Spinal cord (tissue), 10 donors: ENCODE data around the gene REL. TPM values are rescaled to one million over a fixed set of nuclear protein-coding genes. Genes with fewer than 3 reads are reported as not detected.
A peak's percentile ranks its signal among the peaks of the same experiment; 100 is the strongest.
"Not testable (repeated sequence)": the region's sequence is repeated elsewhere in the genome, so short reads cannot be mapped to it uniquely, and the experiment has no call there.

Source experiments
- DNase-seq, 6 donors: peaks; one replicate each; pipeline versions ENCODE4 v3.0.0 to v3.0.0-alpha.2; 2013 to 2015; ENCODE audit warnings: low spot score in 6 of 6, low read depth in 4 of 6
- H3K27ac ChIP-seq: one replicate; pipeline ENCODE4 v1.5.1; 2013; ENCODE audit warnings: low read depth, low read length, control low read depth
- H3K27me3 ChIP-seq: one replicate; pipeline ENCODE4 v1.6.1; 2013; ENCODE audit warnings: low read length; ENCODE audit not compliant: control insufficient read depth, insufficient read depth
- H3K36me3 ChIP-seq: one replicate; pipeline ENCODE4 v1.6.1; 2013; ENCODE audit warnings: low read length; ENCODE audit not compliant: control insufficient read depth, insufficient read depth
- H3K4me1 ChIP-seq: one replicate; pipeline ENCODE4 v1.6.1; 2013; ENCODE audit warnings: low read length; ENCODE audit not compliant: control insufficient read depth, insufficient read depth
- H3K4me3 ChIP-seq: one replicate; pipeline ENCODE4 v1.5.1; 2013; ENCODE audit warnings: low read depth, low read length, control low read depth
- H3K9me3 ChIP-seq: one replicate; pipeline ENCODE4 v1.6.1; 2013; ENCODE audit warnings: low read length; ENCODE audit not compliant: control insufficient read depth, insufficient read depth
- WGBS: methylation state at CpG from one replicate; pipeline ENCODE4 v1.1.5; 2013; ENCODE audit warnings: missing lambda C conversion rate; ENCODE audit not compliant: insufficient coverage; 5-methylcytosine and 5-hydroxymethylcytosine counted together
- polyA plus RNA-seq, 2 donors: library from polyadenylated mRNA; unstranded; fragments of 120-200 nt; gene quantifications; one replicate each; pipeline ENCODE4 v1.2.1, GENCODE V29; 2013; ENCODE audit not compliant: insufficient read length in 2 of 2
- total RNA-seq, 2 donors: library from RNA; depleted of rRNA in 1 of 2; stranded (reverse); fragments of 120-200 nt in 1 of 2; fragments of >200 nt in 1 of 2; gene quantifications; one replicate each; pipeline versions ENCODE4 v1.2.3 to v1.2.4, GENCODE V29; 2013 to 2014
- donor health status: healthy.

REL gene
- total and polyA plus RNA-seq, 4 donors = 2.8 to 10.8 (median 5.9) TPM

DNA sequence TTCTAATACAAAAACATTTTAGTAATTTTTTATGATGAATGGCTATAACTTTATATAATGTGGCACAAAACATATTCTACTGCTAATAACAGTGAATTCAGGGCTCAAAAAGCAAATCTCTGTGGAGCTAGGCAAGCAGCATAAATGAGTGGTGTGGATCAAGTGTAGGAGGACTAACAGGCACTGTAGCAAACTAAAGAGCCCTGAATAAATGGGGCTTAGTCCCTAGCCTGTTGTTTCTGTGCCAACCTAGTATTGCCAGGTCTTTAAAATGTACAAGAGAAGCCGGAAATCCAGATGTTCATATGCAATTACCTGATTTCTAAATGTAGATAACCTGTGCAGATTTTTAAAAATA is 18.5 kb downstream of the REL start:
- Histone ChIP-seq H3K27me3 (no peaks in the 10 kb centered on the region), H3K9me3 (no peaks in the 10 kb centered on the region), H3K27ac (no peak overlapping the region), H3K4me1 (no peaks in the 10 kb centered on the region), H3K36me3 (peaks cover 18% of the 10 kb centered on the region), H3K4me3 (no peak overlapping the region)
- DNase-seq = no peak
- WGBS = no CpG with 5 or more reads among the region's 1 CpG

DNA sequence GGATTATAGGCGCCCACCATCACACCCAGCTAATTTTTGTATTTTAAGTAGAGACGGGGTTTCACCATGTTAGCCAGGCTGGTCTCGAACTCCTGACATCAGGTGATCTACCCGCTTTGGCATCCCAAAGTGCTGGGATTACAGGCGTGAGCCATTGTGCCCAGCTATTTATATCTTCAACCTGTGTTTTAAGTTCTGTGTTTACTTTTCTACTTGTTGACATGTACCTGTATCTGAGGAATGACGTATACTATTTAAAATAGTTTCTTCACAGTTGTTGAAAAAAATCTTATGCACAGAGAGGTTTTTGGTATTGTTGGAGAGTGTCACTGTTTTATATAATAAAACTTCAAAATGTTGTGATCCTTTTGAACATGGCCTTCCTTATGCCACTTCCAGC is 19.9 kb downstream of the REL start:
- H3K27ac ChIP-seq, DNase-seq, H3K9me3 ChIP-seq, H3K27me3 ChIP-seq, H3K4me3 ChIP-seq, H3K4me1 ChIP-seq: not testable (repeated sequence)
- 94% methylated on average over 3 of the region's 6 CpGs for WGBS
- peaks cover 14% of the 10 kb centered on the region for H3K36me3 ChIP-seq

DNA sequence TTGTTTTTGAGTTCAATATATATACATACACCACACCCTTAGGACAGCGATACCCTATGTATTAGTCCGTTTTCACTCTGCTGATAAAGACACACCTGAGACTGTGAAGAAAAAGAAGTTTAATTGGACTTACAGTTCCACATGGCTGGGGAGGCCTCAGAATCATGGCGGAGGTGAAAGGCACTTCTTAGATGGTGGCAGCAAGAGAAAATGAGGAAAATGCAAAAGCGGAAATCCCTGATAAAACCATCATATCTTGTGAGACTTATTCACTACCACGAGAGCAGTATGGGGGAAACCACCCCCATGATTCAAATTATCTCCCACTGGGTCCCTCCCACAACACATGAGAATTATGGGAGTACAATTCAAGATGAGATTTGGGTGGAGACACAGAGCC is 24.5 kb downstream of the REL start:
- not testable (repeated sequence) for H3K4me1 ChIP-seq, H3K4me3 ChIP-seq, H3K27ac ChIP-seq, H3K9me3 ChIP-seq, DNase-seq, H3K36me3 ChIP-seq, H3K27me3 ChIP-seq
- WGBS = 100% methylated on average over 1 of the region's 5 CpGs

DNA sequence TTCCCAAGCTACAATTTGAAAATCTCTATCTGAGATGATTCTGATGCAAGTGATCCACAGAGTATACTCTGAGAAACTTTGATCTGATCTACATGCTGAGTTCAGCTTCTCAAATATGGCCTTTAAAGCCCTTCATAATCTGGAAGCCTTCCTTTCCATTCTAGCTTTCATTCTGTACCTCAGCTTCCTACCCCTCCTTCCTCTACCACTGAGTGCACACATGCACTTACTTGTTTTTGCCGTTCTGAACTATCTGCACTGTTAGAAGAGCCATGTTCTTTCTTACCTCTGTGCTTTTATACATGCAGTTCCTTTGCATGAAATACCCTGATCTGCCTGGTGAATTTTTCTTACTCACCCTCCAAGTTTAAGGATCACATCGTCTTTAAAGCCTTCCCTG is 25.0 kb downstream of the REL start:
- Histone ChIP-seq H3K36me3 (peaks cover 9% of the 10 kb centered on the region), H3K9me3 (no peaks in the 10 kb centered on the region), H3K27ac (no peak overlapping the region), H3K4me3 (no peak overlapping the region), H3K27me3 (no peaks in the 10 kb centered on the region), H3K4me1 (no peaks in the 10 kb centered on the region)
- no peak for DNase-seq
- 50% methylated on average over 1 of the region's 2 CpGs for whole genome bisulfite sequencing

DNA sequence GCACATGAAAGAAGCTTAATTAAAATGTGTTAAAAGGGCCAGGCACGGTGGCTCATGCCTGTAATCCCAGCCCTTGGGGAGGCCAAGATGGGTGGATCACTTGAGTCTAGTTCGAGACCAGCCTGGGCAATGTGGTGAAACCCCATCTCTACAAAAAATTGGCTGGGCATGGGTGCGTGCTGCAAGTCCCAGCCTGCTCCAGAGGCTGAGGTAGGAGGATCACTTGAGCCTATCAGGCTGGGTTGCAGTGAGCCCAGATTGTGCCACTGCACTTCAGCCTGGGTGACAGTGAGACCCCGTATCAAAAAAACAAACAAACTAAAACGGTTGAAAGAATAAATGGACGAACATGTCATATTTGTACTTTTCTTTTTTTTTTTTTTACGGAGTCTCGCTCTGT is 26.0 kb downstream of the REL start:
- H3K9me3 ChIP-seq = no peaks in the 10 kb centered on the region
- H3K4me3 ChIP-seq = no peak overlapping the region
- no peaks in the 10 kb centered on the region for H3K27me3 ChIP-seq
- 96% methylated on average over 4 of the region's 8 CpGs for WGBS
- no peaks in the 10 kb centered on the region for H3K4me1 ChIP-seq
- no peak overlapping the region for H3K27ac ChIP-seq
- H3K36me3 ChIP-seq = peaks cover 9% of the 10 kb centered on the region
- DNase-seq = no peak

DNA sequence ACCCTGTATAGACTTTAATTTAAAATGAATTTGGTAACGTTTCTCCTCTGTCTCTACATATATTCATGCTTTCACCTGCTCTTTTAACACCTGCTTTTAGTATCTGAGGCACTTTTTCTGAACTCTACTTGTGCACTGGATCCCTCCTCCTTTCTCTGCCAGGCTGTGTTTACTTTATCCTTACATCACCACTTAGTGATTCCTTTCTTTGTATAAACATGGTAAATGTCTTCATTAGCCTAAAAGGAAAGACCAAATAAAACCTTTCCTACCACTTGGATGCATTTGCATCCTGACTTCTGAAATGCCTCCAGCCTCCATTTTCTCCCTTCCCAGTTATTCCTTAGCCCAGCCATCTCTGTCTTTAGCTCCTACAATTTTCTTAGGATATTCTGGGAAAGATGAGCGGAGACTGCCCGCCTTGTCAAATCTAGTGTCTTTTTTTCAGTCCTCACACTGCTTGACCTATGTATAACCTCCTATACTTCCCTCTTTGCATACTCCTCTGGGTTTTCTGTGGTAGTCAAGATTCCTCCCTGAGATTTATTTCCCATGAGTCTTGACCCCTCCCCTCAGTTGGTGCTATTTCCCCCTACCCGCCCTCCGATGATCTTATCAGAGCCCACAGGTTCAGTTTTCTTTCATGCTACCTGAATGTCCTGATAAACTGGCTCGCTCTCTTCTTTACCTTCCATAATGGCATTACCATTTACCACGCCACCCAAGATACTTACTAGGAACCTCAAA is 44.8 kb downstream of the REL start:
- Histone ChIP-seq H3K27me3 (no peaks in the 10 kb centered on the region), H3K4me1 (no peaks in the 10 kb centered on the region), H3K27ac (no peak overlapping the region), H3K36me3 (peaks cover 3% of the 10 kb centered on the region), H3K9me3 (no peaks in the 10 kb centered on the region), H3K4me3 (no peak overlapping the region)
- DNase-seq = no peak
- 88% methylated on average over 6 of the region's 7 CpGs for WGBS

DNA sequence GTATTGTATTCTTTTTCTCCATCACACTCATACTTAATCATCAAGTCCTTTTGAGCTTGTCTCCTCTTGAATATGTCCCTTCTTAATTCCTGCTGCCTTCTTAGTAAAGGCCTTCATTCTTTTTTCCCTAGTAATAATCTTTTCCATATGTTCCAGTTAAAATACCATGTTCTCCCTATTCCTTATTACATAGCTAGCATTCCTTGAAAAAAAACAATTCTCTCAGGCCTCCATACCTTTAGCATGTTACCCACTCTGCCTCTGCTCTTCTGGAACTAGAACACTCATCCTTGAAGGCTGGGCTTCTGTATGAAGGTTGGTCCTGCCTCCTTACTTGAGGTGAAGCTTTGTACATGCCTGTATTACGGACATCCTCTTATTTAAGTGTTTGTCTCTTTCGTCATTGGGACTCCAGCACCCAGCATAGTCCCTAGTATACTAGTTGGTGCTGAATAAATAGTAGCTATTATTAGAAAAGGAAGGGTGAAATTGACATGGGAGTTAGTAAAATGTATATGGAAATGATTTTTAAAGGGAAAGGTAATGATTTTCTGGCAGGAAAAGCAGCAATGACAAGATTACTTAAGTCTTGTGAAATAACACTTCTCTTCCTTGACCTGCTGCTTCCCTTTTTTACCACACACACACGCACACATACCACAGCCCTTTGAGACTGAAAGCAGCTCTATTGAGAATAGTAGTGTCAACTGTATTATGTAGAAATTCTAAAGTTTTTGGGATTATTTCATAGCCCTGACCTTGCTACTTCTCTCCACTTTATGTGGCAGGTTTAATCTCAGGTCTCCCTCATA is 45.6 kb downstream of the REL start:
- no peak for DNase-seq
- Histone ChIP-seq H3K27me3 (no peaks in the 10 kb centered on the region), H3K4me1 (no peaks in the 10 kb centered on the region), H3K9me3 (no peaks in the 10 kb centered on the region), H3K4me3 (no peak overlapping the region), H3K36me3 (peaks cover under 1% of the 10 kb centered on the region), H3K27ac (no peak overlapping the region)
- no CpG with 5 or more reads among the region's 3 CpGs for WGBS

DNA sequence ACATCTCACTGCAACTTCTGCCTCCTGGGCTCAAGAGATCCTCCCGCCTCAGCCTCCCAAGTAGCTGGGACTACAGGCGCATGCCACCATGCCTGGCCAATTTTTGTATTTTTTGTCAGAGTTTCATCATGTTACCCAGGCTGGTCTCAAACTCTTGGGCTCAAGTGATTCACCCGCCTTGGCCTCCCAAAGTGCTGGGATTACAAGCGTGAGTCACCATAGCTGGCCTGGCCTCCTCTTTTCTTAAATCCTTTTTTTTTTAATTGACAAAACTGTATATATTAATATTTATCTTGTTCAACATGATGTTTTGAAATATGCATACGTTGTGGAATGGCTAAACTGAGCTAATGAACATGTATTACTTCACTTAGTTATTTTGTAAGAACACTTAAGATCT is 50.7 kb downstream of the REL start:
- H3K4me1 ChIP-seq, H3K9me3 ChIP-seq, DNase-seq, H3K27ac ChIP-seq, H3K27me3 ChIP-seq, H3K36me3 ChIP-seq, H3K4me3 ChIP-seq: not testable (repeated sequence)
- 100% methylated on average over 3 of the region's 5 CpGs for WGBS

DNA sequence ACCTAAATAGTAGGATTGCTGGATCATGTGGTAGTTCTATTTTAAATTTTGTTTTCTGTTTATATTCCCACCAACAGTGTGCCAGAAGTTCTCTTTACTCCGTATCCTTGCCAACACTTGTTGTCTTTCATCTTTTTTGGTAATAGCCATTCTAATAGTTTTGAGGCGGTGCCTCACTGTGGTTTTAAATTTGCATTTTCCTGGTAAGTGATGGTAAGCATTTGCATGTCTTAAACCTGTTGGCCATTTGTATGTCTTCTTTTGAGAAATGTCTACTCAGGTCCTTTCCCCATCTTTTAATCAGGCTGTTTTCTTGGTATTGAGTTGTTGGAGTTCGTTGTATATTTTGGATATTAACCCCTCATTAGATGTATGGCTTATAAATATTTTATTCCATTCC is 51.6 kb downstream of the REL start:
- WGBS = no CpG with 5 or more reads among the region's 3 CpGs
- Histone ChIP-seq H3K9me3 (no peaks in the 10 kb centered on the region), H3K4me1 (no peaks in the 10 kb centered on the region), H3K27me3 (no peaks in the 10 kb centered on the region), H3K36me3 (no peaks in the 10 kb centered on the region), H3K27ac (no peak overlapping the region), H3K4me3 (no peak overlapping the region)
- no peak for DNase-seq

DNA sequence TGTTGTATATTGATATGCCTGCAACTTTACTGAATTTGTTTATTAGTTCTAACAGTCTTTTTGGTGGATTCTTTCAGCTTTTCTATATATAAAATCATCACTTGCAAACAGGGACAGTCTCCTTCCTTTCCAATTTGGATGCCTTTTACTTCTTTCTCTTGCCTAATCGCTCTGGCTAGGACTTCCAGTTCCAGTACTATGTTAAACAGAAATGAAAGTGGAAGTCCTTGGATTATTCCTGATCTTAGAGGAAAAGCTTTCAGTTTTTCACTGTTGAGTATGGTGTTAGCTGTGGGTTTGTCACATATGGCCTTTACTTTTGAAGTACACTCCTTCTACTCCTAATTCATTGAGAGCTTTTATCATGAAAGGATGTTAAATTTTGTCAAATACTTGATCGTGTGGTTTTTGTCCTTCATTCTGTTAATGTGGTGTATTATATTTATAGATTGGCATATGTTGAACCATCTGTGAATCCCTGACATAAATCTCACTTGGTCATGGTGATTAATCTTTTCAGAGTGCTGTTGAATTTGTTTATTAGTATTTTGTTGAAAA is 52.9 kb downstream of the REL start:
- H3K27me3 ChIP-seq = no peaks in the 10 kb centered on the region
- H3K9me3 ChIP-seq = no peaks in the 10 kb centered on the region
- DNase-seq = peak in 1 of 6 donors; percentile 3
- H3K4me3 ChIP-seq = no peak overlapping the region
- WGBS = 100% methylated on average over 1 of the region's 2 CpGs
- H3K4me1 ChIP-seq = no peaks in the 10 kb centered on the region
- H3K27ac ChIP-seq = no peak overlapping the region
- H3K36me3 ChIP-seq = no peaks in the 10 kb centered on the region
